Measurements from ENCODE around the gene SAP25. TPM values are rescaled to one million over a fixed set of nuclear protein-coding genes. Genes with fewer than 3 reads are reported as not detected.

The SAP25 gene
- total and polyA plus RNA-seq, 2 of the 4 experiments (the other 2 are of a cell fraction): 1.8 TPM; not detected in 1

GRCh38 chr7:100553032-100553431 is 20.7 kb downstream of the SAP25 start:
- CTCF ChIA-PET: no interaction called here
- Histone ChIP-seq H2AK9ac (replicated peaks; ENCODE audit: low read depth, low read length, poor library complexity) (no peak overlapping the region), H2BK15ac (ENCODE audit: low read depth, low read length) (no peak overlapping the region), H3K36me3 (ENCODE audit: control insufficient read depth, insufficient read depth, low read length) (peaks cover 12% of the 10 kb centered on the region; the same call in 1 of the 2 replicates), H3K79me1 (ENCODE audit: low read depth in 1 of 2, low read length in 2 of 2) (peaks cover 3 to 11% of the 10 kb centered on the region in 2 experiments; a peak in 3 of 4 replicates), H3K4me3 (ENCODE audit: insufficient read depth, low read depth, low read length) (no peak overlapping the region), H3K4ac (ENCODE audit: low read depth, low read length) (no peak overlapping the region), H3K23ac (ENCODE audit: low read depth, low read length) (no peak overlapping the region), H4K91ac (ENCODE audit: insufficient read depth, low read depth, low read length) (no peak overlapping the region), H4K5ac (ENCODE audit: low read depth, low read length) (no peak overlapping the region), H3K27ac (ENCODE audit: insufficient read depth, low read length) (no peak overlapping the region), H3K9ac (ENCODE audit: low read depth, low read length) (no peak overlapping the region), H3K4me1 (ENCODE audit: control insufficient read depth, insufficient read depth, low read length) (peaks cover 6% of the 10 kb centered on the region), H3K18ac (ENCODE audit: low read depth, low read length) (no peak overlapping the region), H3K4me2 (ENCODE audit: low read depth, low read length) (no peak overlapping the region), H4K8ac (ENCODE audit: low read depth in 2 of 2, low read length in 2 of 2) (no peak overlapping the region), H3K9me3 (ENCODE audit: control insufficient read depth, insufficient read depth, low read length) (no peaks in the 10 kb centered on the region), H3K9me1 (ENCODE audit: insufficient read depth, low read length) (peaks cover 6% of the 10 kb centered on the region), H3K14ac (replicated peaks; ENCODE audit: low read depth, low read length) (no peak overlapping the region), H2AFZ (replicated peaks; ENCODE audit: low read length, poor library complexity) (no peak overlapping the region), H2BK5ac (ENCODE audit: low read depth, low read length, poor library complexity, severe bottlenecking) (no peak overlapping the region), H3K56ac (ENCODE audit: extremely low read depth, insufficient read depth, low read length) (no peak overlapping the region), H2BK20ac (ENCODE audit: low read depth, low read length) (no peak overlapping the region), H2AK5ac (ENCODE audit: low read depth, low read length) (no peak overlapping the region), H3K27me3 (ENCODE audit: control insufficient read depth, insufficient read depth, low read length) (no peaks in the 10 kb centered on the region), H4K20me1 (ENCODE audit: insufficient read depth, low read length) (no peaks in the 10 kb centered on the region), H2BK120ac (ENCODE audit: low read depth, low read length) (no peak overlapping the region)
- no CpG with 5 or more reads among the region's 3 CpGs for WGBS, 2 experiments (ENCODE audit: extremely low coverage in 2 of 2, insufficient read length in 1 of 2)
- no peak for TF ChIP-seq POLR2A (IDR thresholded peaks at IDR 0.05; ENCODE audit: low read depth, low read length)
- TF ChIP-seq SMC3 (IDR thresholded peaks at IDR 0.05; ENCODE audit: low read depth, low read length): no peak
- no peak for TF ChIP-seq RFX5 (IDR thresholded peaks at IDR 0.05; ENCODE audit: low read depth, low read length)
- TF ChIP-seq USF2 (IDR thresholded peaks at IDR 0.05; ENCODE audit: low read depth, low read length): no peak
- no peak for TF ChIP-seq MXI1 (IDR thresholded peaks at IDR 0.05; ENCODE audit: borderline replicate concordance, low read depth, low read length)
- no peak for TF ChIP-seq CTCF (conservative IDR thresholded peaks at IDR 0.05; ENCODE audit: low read depth, low read length)
- TF ChIP-seq MAFK (IDR thresholded peaks at IDR 0.05; ENCODE audit: low read depth, low read length): no peak
- no peak for TF ChIP-seq CEBPB (IDR thresholded peaks at IDR 0.05; ENCODE audit: low read depth, low read length)
- TF ChIP-seq RCOR1 (IDR thresholded peaks at IDR 0.05; ENCODE audit: insufficient replicate concordance, low read length): no peak
- no peak for TF ChIP-seq CHD1 (IDR thresholded peaks at IDR 0.05; ENCODE audit: low read depth, low read length)
- no peak for TF ChIP-seq FOS (IDR thresholded peaks at IDR 0.05; ENCODE audit: low read depth, low read length)
- no peak for TF ChIP-seq ELK1 (IDR thresholded peaks at IDR 0.05; ENCODE audit: borderline replicate concordance, low read depth, low read length)
- TF ChIP-seq MAZ (IDR thresholded peaks at IDR 0.05; ENCODE audit: borderline replicate concordance, low read depth, low read length): no peak
- no peak for TF ChIP-seq NFE2L2 (IDR thresholded peaks at IDR 0.05; ENCODE audit: low read depth, low read length)
- TF ChIP-seq BHLHE40 (IDR thresholded peaks at IDR 0.05; ENCODE audit: low read depth, low read length): no peak
- no peak for TF ChIP-seq RAD21 (IDR thresholded peaks at IDR 0.05; ENCODE audit: low read length)
- DNase-seq (no peak), ATAC-seq (ENCODE audit: low read depth) (no peak)
- in situ Hi-C loops (cut with MboI; ENCODE audit: low sequenced_read_pairs): no loop called here
- intact Hi-C loops (cut with micrococcal nuclease): no loop called here
- BruUV-seq (replicated peaks): no TSS peak
- POLR2A ChIA-PET (ENCODE audit: unreplicated experiment): no interaction called here
- dilution Hi-C loops (cut with HindIII; ENCODE audit: low sequenced_read_pairs, unreplicated experiment): no loop called here
